Spleen (tissue), 11 donors: ENCODE data around the gene PPIL1. TPM values are rescaled to one million over a fixed set of nuclear protein-coding genes. Genes with fewer than 3 reads are reported as not detected.

Source experiments
- DNase-seq: peaks from one replicate; pipeline ENCODE4 v3.0.0-alpha.2; 2020
- H3K27ac ChIP-seq, 8 donors: fragments of 200-600 bp; sonication (generic) in 7 of 8; 1 replicate in 4 of 8; 2 replicates in 4 of 8; pipeline versions ENCODE4 v1.5.0 to v1.8.0; 2016 to 2021; ENCODE audit warnings: inconsistent platforms in 4 of 8, mild to moderate bottlenecking in 4 of 8, moderate library complexity in 1 of 8
- H3K27me3 ChIP-seq, 7 donors: fragments of 200-600 bp; sonication (generic) in 6 of 7; replicated peaks in 1 of 7; 1 replicate in 4 of 7; 2 replicates in 3 of 7; pipeline versions ENCODE4 v1.5.0 to v1.8.0; 2016 to 2021; ENCODE audit warnings: inconsistent platforms in 3 of 7, mild to moderate bottlenecking in 1 of 7
- H3K36me3 ChIP-seq, 6 donors: fragments of 200-600 bp; sonication (generic) in 5 of 6; 1 replicate in 4 of 6; 2 replicates in 2 of 6; pipeline versions ENCODE4 v1.5.0 to v1.8.0; 2016 to 2021; ENCODE audit warnings: inconsistent platforms in 2 of 6
- H3K4me1 ChIP-seq, 6 donors: fragments of 200-600 bp; sonication (generic) in 5 of 6; 1 replicate in 3 of 6; 2 replicates in 3 of 6; pipeline versions ENCODE4 v1.5.0 to v1.8.0; 2016 to 2021; ENCODE audit warnings: inconsistent platforms in 3 of 6
- H3K4me3 ChIP-seq, 8 donors: fragments of 200-600 bp; sonication (generic) in 7 of 8; 1 replicate in 4 of 8; 2 replicates in 4 of 8; pipeline versions ENCODE4 v1.5.0 to v1.8.0; 2016 to 2021; ENCODE audit warnings: inconsistent platforms in 4 of 8, mild to moderate bottlenecking in 4 of 8, moderate library complexity in 2 of 8
- H3K9me3 ChIP-seq, 8 donors: fragments of 200-600 bp; sonication (generic) in 7 of 8; 1 replicate in 4 of 8; 2 replicates in 4 of 8; pipeline versions ENCODE4 v1.5.0 to v1.8.0; 2016 to 2021; ENCODE audit warnings: inconsistent platforms in 4 of 8
- POLR2A ChIP-seq, 3 donors: fragments of 450-650 bp; IDR thresholded peaks; one replicate each; pipeline ENCODE4 v1.5.1; 2017; ENCODE audit warnings: antibody characterized with exemption in 3 of 3, mild to moderate bottlenecking in 1 of 3
- POLR2AphosphoS5 ChIP-seq, 3 donors: sonication (generic); formaldehyde crosslinking; IDR thresholded peaks; one replicate each; pipeline ENCODE4 v1.5.1; 2017; ENCODE audit warnings: antibody characterized with exemption in 3 of 3
- WGBS, 5 donors: extraction: QIAGEN DNeasy Blood & Tissue Kit in 3 of 5; methylation state at CpG; one replicate each; pipeline versions ENCODE4 v1.1.5 to v1.1.7; 2013 to 2018; 5-methylcytosine and 5-hydroxymethylcytosine counted together
- intact Hi-C: fragments of 100-400 bp; cut with DNase I; formaldehyde crosslinking; loops from one replicate; pipeline ENCODE4 v1.15.0; 2023; ENCODE audit warnings: low total_unique reads
- polyA plus RNA-seq, 3 donors: library from polyadenylated mRNA; stranded (reverse); fragments of 200-250 nt; gene quantifications; one replicate each; pipeline ENCODE4 v1.2.1, GENCODE V29; 2013
- total RNA-seq, 7 donors: library from RNA; depleted of rRNA in 3 of 7; stranded (reverse); fragments of >200 nt in 3 of 7; fragmentation: NEBNext Ultra II Directional in 4 of 7; extraction: Animal tissue kit (Norgen Biotek cat#: 25700) in 4 of 7; gene quantifications; one replicate each; pipeline versions ENCODE4 v1.1.0 to v1.2.1, GENCODE V29; 2016 to 2021
- TF ChIP-seq, protein P1 (sequence below), 11 experiments: fragments of 200-600 bp in 7 of 11; fragments of 450-650 bp in 4 of 11; sonication (generic) in 4 of 11; IDR thresholded peaks in 8 of 11; conservative IDR thresholded peaks in 3 of 11; 1 replicate in 7 of 11; 2 replicates in 4 of 11; pipeline versions ENCODE4 v1.4.0 to v1.8.0; 2016 to 2021; ENCODE audit warnings: antibody characterized with exemption in 11 of 11, inconsistent platforms in 4 of 11, mild to moderate bottlenecking in 1 of 11
- donor health status: healthy with polysubstance abuse.
- donor health status: DM: no; HTN: no; CAD: no; lungs with moderate emphysema.
- donor health status: DM: no; HTN: no; CAD: no.
- donor health status: Bipolar disorder and iron deficiency.
- donor health status: healthy.
- donor health status: DM: no; HTN: no; CAD: no.
- donor health status: DM: yes; HTN: yes; CAD: no.

The PPIL1 gene
- total and polyA plus RNA-seq, 10 donors = 8.7 to 26.4 (median 13.5) TPM

DNA sequence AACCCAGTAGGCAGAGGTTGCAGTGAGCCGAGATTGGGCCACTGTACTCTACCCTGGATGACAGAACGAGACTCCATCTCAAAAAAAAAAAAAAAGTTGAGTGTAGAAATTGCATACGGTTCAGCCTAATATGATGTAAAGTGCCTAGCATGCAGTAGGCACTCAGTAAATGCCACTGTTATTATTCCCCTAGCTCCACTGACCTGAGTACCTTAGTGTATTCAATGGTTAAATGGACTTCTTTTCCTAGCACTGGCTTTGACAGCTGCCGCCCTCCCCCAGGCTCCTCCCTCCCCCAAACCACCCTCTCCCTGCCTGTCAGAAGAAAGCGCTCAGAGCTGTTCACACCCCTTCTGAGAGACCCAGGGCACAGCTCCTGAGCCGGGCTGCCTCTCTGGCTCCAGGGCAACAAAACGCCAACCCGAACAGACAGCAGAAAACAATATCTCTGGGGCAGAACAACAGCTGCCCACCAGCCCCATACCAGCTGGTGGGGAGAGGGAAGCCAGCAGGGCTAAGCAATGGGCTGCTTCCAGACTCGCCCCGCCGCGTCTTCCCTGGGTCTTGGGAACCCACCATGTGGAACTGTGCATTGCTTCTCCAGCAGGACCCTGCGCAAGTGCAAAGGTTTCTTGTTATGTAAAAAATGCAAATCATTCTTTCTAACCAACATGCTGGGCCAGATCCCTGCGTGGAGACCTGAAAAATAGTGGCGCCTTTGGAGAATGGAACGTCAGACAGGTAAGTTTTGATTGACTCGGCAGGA lies 39.8 kb downstream of the PPIL1 start:
- H3K4me3 ChIP-seq = no peak overlapping the region
- WGBS, 5 donors = 73 to 77% (median 74%) methylated on average over 17 of the region's 17 CpGs
- no peaks in the 10 kb centered on the region for H3K36me3 ChIP-seq
- intact Hi-C loops = no loop called here
- peaks cover 0 to 15% (median 0%) of the 10 kb centered on the region in 8 donors for H3K9me3 ChIP-seq
- no peak for TF ChIP-seq POLR2A (IDR thresholded peaks at IDR 0.05)
- TF ChIP-seq, protein P1, sequence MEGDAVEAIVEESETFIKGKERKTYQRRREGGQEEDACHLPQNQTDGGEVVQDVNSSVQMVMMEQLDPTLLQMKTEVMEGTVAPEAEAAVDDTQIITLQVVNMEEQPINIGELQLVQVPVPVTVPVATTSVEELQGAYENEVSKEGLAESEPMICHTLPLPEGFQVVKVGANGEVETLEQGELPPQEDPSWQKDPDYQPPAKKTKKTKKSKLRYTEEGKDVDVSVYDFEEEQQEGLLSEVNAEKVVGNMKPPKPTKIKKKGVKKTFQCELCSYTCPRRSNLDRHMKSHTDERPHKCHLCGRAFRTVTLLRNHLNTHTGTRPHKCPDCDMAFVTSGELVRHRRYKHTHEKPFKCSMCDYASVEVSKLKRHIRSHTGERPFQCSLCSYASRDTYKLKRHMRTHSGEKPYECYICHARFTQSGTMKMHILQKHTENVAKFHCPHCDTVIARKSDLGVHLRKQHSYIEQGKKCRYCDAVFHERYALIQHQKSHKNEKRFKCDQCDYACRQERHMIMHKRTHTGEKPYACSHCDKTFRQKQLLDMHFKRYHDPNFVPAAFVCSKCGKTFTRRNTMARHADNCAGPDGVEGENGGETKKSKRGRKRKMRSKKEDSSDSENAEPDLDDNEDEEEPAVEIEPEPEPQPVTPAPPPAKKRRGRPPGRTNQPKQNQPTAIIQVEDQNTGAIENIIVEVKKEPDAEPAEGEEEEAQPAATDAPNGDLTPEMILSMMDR (IDR thresholded peaks at IDR 0.05 in 8 of 11, conservative IDR thresholded peaks at IDR 0.05 in 3 of 11) = no peak
- no peak for DNase-seq
- H3K4me1 ChIP-seq = peaks cover 6 to 30% (median 23%) of the 10 kb centered on the region in 6 donors
- no peak overlapping the region for H3K27ac ChIP-seq
- H3K27me3 ChIP-seq = peaks cover 0 to 28% (median 16%) of the 10 kb centered on the region in 7 donors

DNA sequence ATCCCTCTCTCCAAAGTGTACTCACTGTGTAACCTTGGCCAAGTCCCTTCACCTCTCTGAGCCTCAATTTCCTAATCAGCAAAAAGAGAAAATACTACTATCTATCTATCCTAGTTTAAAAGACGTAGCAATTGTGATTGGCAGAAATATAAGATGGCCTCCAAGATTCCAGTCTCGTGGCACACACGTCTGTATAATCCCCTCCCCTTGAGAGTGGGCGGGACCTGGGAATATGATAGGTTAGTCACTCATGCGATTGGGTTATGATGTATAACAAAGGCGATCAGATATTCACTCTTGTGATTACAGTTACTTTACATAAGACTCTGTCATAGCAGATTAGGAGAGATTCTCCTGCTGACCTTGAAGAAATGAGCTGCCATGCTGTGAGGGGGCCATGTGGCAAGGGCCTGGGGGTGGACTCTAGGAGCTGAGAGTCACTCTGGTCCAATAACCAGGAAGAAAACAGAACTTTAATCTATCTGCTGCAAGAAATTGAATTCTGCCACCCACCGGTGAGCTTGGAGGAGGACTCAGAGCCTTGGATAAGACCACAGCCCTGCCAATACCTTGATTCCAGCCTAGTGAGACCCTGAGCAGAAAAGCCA lies 41.3 kb downstream of the PPIL1 start:
- TF ChIP-seq, protein P1 (IDR thresholded peaks at IDR 0.05 in 8 of 11, conservative IDR thresholded peaks at IDR 0.05 in 3 of 11) = no peak
- TF ChIP-seq POLR2AphosphoS5 (IDR thresholded peaks at IDR 0.05) = no peak
- no peak for TF ChIP-seq POLR2A (IDR thresholded peaks at IDR 0.05)
- H3K9me3 ChIP-seq = peaks cover 0 to 15% (median 0%) of the 10 kb centered on the region in 8 donors
- peaks cover 0 to 13% (median 4%) of the 10 kb centered on the region in 7 donors for H3K27me3 ChIP-seq
- intact Hi-C loops = no loop called here
- H3K4me1 ChIP-seq = peaks cover 0 to 34% (median 20%) of the 10 kb centered on the region in 6 donors
- H3K36me3 ChIP-seq = no peaks in the 10 kb centered on the region
- 82 to 98% (median 93%) methylated on average over 7 of the region's 7 CpGs for WGBS, 5 donors
- no peak for DNase-seq
- no peak overlapping the region for H3K4me3 ChIP-seq
- no peak overlapping the region for H3K27ac ChIP-seq

DNA sequence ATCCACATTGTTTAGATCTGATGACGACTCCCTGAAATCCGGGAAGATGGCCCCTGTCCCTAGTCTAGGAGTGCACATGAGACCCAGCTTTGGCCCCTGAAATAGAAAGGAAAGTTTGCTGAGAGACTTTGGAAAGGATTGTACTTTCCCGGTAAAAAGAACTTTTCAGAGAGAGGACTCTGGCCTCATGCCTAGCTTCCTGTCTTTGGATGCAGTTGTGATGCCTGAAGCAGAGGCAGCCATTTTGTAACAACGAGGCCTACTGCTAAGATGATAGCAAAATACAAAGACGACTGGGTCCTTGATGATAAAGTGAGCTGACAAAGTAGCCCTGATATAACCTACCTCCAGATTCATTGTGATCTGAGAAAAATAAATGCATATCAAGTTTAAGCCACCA lies 42.3 kb downstream of the PPIL1 start:
- intact Hi-C loops = no loop called here
- TF ChIP-seq POLR2AphosphoS5 (IDR thresholded peaks at IDR 0.05) = no peak
- TF ChIP-seq POLR2A (IDR thresholded peaks at IDR 0.05) = no peak
- TF ChIP-seq, protein P1 (IDR thresholded peaks at IDR 0.05 in 8 of 11, conservative IDR thresholded peaks at IDR 0.05 in 3 of 11) = no peak
- DNase-seq = no peak
- 88 to 97% (median 96%) methylated on average over 5 of the region's 5 CpGs for WGBS, 5 donors
- H3K36me3 ChIP-seq = no peaks in the 10 kb centered on the region
- H3K4me3 ChIP-seq = no peak overlapping the region
- H3K27me3 ChIP-seq = peaks cover 0 to 6% (median 0%) of the 10 kb centered on the region in 7 donors
- no peak overlapping the region for H3K27ac ChIP-seq
- H3K9me3 ChIP-seq = peaks cover 0 to 15% (median 0%) of the 10 kb centered on the region in 8 donors
- H3K4me1 ChIP-seq = peaks cover 0 to 44% (median 27%) of the 10 kb centered on the region in 6 donors

DNA sequence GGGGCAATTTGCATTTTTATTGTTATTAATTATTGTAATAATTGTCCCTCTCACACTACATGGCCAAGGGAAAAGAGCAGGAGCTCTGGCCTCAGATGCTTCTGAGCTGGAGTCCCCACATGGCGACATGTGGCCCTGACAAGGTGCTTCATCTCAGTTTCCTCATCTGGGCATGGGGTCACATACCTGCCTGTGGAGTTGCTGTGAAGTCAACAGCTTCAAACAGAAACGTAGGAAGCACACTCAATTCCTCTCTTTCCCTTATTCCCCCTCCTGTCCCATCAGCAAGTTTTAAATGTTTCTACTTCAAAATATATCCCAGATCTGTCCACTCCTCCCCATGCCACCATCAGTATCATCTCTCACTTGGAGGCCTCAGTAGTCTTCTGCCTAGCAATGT lies 44.0 kb downstream of the PPIL1 start:
- Histone ChIP-seq H3K4me1 (peaks cover 0 to 59% (median 40%) of the 10 kb centered on the region in 6 donors), H3K36me3 (no peaks in the 10 kb centered on the region), H3K27ac (peak overlapping the region in 1 of 8 donors; percentile 25), H3K9me3 (peaks cover 0 to 15% (median 0%) of the 10 kb centered on the region in 8 donors), H3K4me3 (no peak overlapping the region), H3K27me3 (peaks cover 0 to 18% (median 0%) of the 10 kb centered on the region in 7 donors)
- WGBS, 5 donors = 52 to 77% (median 65%) methylated on average over 2 of the region's 2 CpGs
- intact Hi-C loops = no loop called here
- DNase-seq = no peak
- TF ChIP-seq POLR2A (IDR thresholded peaks at IDR 0.05) (no peak), POLR2AphosphoS5 (IDR thresholded peaks at IDR 0.05) (no peak)
- TF ChIP-seq, protein P1 (IDR thresholded peaks at IDR 0.05 in 8 of 11, conservative IDR thresholded peaks at IDR 0.05 in 3 of 11) = no peak
